Dedifferentiated amniotic fluid mesenchymal stem cell (primary cell): ENCODE measurements around the gene GPRIN3.

Experiments
- DNase-seq: peaks from one replicate; pipeline ENCODE4 v3.0.0-alpha.2; 2016; ENCODE audit errors: extremely low spot score

GPRIN3 gene

DNA sequence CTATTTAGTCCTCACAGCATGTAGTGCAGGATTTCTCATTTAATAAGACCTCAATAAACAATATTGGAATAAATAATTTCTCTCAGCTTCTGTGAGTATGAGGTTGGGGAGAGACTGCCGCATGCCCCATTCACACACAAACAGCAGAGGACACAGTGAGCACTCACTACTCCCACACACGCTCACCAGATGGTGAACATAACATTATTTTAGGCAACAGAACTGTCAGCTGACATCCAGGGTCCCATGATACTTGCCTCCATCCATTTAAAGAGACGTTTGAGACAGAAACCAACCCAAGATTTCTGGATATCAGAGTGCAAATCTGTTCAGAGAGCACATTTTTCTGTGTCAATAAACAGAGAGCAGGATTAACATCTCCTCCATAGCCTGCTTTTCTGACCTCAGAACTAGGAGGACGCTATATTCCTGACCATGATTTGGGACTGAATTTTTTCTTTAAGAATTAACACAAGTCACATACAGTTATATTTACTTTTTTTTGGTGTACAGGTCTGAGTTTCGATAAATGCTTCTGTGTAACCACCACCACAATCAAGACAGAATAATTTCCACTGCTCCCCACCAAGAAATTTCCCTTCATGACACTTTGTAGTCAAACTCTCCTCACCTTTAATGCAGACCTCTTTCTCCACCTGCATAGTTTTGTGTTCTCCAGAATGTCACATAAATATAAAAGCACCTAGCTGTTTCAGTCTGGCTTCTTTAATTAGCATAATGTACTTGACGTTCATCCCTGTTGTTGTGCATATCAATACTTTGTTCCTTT lies 16.7 kb downstream of the GPRIN3 start:
- DNase-seq: no peak

DNA sequence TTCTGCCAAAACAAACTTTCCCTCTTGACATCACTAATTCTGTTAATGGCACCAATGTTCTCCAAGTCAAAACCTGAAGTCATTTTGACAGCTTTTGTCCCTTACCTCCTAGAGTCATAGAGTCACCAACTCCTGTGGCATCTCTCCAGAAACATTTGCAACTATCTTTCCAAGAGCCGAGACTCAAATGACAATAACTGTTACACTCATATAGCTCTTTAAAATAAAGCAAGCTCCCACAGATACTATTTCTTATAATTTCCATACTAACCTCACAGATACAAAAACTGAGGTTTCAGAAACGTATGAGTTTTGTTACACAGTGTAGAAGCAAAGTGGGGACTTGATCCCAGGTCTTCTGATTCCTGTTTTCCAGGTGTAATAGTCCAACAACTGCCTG lies 18.3 kb downstream of the GPRIN3 start:
- DNase-seq: no peak

DNA sequence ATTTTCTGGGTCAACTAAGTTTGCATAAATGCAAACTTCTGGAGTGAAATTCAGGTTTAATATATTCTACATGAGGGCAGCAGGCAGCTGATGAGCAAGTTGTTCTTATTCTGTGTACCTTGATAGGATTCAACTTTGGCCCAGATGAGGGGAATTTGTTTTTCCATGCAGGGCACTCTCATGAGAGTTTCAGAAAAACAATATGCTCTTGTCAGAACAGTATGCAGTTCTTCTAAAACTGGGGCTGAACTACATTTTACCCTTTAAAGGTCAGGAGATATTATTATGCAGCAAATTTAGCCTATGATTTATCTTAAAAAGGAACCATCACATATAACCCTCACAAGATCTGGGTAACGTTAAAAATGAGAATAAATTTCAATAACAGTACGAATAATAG lies 19.2 kb downstream of the GPRIN3 start:
- DNase-seq: no peak

DNA sequence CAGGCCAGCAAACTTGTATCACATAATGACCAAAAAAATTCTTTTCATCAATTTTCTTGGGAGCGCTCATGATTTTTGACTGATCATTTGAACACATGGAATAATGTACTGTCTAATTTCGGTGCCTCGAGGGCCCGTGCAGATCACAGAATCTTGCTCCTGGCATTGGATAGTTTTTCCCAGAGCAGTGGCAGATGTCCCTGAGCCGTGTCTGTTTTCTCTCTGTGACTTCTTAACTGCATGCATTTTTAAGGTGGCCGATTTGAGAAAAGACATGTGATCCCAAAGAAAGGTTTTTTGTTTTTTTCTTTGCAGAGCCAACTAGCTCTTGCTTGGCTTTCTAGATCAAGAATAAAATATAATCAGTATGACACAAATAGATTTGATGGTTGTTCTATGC lies 19.7 kb downstream of the GPRIN3 start:
- no peak for DNase-seq

- no peak for DNase-seq
Observed at GRCh38 chr4:89285745-89286144, 21.9 kb downstream of the GPRIN3 start.

DNA sequence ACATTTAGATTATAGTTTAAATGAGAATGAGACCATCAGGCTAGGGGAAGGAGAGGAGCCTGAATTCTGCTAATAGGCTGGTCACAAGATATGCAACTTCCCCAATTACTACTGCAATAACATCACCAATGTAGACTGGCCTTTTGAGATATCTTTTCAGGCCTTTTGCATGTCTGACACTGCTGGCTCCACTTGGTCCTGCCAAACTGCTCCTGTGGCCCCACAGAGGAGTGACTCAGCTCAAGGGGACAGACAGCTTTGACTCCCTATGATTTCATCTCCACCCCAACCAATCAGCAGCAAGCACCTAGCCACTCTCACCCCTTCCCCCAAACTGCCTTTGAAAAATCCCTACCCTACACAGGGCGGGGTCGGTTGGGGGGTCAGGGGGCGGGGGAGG lies 22.8 kb downstream of the GPRIN3 start:
- DNase-seq: no peak

DNA sequence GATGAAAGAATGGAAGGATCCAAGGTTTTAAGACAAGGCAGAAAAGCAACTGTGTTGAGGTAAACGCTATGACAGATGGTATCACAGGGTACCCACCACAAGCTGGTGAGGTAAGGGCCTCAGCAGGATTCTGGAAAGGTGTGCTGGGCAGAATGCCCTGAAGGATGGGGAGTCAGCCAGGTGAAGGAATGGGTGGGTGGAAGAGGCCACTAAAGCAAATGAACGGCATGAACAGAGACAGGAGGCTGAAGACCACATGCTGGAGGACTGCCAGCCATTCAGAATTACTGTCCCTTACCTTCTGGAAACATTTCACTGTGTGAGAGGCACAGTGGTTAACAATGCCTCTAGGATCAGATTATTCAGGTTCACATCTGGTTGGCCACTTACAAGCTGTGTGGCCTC lies 23.6 kb downstream of the GPRIN3 start:
- DNase-seq: no peak

DNA sequence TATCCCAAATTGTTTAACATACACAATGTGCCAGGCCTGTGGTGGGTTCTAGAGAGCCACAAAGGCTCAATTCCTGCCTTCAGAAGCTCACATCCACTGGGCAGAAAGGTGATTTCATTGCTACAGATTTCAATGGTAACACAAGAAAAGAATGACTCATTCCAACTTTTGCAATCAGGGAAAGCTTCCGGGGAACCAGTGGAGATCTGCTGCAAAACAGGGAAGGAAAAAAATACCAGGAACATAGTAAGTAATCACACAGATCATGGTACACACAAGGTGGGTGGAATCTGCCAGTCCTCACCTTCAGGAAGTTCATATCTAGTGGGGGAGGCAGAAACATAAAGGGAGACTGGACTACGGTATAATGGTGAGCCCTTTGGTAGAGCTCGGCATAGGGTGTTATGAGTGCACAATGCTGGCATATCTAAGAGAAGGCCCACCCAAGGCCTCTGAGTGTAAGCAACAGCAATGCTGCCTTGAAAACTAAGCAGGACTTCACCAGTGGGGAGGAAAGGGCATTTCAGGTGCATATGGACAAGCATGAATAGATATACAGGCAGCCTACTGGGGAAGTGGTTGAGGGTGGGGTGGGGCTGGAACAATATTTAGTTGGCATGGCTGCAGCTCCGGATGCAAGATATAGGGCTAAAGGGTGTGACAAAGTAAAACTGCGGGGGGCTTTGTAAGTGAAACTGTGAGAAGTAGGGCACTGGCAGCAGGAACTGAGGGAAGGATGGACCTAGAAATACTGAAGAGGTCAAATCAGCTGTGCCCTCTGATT lies 24.2 kb downstream of the GPRIN3 start:
- no peak for DNase-seq

- no peak for DNase-seq
Observed at GRCh38 chr4:89279385-89279784, 28.2 kb downstream of the GPRIN3 start.

- DNase-seq: no peak
Observed at GRCh38 chr4:89277412-89277811, 30.2 kb downstream of the GPRIN3 start.

DNA sequence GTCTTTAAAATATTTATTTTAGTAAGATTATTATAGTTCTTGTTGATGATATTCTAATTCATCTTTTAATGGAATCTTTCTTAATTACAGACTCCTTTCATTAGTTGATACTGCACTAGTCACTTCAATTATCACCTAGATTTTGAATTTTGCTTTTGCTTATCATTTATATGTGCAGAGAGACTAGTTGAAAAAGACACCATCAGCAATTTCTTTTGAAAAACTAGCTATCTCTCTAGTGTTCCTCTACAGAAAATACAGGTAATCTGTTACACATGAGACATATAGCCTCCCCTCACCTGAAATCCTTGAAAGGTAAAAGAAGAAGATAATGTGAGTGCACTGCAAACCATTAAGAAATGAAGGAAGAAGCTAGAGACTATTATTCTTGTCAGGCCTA lies 31.3 kb downstream of the GPRIN3 start:
- DNase-seq: no peak

DNA sequence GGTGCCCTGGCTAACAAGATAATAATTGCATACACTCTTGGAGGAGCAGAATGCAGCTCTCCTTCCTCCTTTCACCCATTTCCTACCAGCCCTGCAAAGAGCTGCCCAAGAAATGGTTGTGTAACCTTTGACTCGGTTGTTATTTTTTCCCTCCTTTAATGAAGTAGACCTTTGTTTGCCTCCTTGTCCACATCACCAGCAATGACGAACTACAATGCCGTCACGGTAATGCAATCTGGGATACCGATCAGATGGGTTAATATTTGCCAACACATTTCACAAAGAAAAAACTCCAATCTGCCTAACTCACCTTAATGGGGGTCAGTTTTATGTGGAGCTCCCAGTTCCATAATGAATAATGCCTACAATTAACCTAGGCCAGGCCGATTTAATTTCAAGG lies 32.0 kb downstream of the GPRIN3 start:
- no peak for DNase-seq

DNA sequence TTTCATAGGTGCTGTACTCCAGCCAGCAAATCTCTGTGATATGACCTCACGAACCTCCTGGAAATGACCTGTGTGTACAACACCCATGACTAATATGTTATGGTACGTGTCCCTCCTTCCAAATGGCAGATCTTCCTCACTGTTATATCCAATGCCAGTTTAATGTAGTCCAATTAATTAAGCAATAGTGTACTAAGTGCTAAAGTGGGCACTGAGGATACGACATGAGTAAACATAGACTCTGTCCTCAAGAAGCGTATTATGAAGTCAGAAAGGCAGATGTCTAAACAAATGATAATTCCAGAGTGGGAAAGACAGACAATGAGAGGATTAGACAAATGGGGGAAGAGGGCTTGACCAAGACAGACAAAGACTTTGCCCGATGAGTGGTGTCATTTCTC lies 33.9 kb downstream of the GPRIN3 start:
- no peak for DNase-seq

DNA sequence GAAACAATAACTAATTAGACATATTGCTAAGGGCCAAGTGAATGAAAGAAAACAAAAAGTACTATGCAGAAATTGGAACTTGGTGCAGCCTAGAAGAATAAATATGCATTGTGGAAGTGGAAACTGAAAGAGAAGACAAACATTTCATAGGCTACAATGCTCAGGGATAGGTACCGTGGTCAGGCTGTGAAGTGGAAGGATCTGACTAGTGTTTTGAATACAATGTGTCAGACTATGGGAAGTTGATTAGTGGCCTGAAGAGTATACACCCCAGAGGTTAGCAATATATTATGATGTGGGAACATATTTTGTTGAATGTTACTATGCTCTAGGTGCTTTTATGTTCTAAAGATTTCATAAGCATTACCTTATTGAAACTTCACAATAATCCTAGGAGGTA lies 36.8 kb downstream of the GPRIN3 start:
- DNase-seq: no peak

DNA sequence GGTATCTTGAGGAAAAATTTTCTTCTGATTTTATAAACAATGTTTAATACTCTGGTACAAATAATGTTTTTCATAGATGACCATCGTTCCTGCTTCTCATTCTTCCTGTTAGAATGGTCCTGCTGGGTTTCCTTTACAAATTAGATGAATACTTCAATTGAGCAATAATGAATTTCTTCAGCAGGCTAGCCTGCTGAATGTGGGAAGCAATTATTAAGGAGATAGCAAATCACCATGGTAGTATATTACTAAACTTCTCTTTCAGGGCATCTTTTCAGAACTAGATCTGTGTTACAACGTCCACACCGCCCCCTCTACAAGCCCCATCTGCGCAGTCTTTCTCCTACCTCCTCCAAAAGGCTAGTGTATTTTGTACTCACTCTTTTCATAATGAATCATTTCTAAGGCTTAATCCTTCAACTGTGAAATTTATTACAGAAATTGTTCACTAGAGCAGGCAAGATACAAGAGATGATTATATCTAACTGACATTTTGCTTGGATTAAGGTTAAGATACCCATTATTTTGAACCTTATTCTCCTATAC lies 38.4 kb downstream of the GPRIN3 start:
- DNase-seq: no peak

DNA sequence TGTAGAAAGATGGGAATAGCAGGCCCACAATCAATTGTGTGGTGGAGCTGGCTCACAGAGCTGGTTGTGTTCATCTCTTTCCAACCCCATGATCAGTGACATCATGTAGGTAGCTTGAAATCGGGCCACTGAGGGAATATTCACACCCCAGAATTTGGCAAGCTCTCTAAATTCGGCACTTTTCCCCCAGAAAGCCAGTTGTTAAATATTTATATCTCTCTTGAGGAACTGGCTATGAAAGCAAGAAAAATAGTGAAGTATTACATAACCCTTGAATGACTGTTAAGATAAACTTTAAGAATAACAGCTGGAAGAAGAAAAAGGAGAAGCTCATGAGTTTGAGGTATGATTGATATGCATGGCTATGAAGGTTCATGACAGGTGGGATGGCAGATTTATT lies 38.9 kb downstream of the GPRIN3 start:
- no peak for DNase-seq

DNA sequence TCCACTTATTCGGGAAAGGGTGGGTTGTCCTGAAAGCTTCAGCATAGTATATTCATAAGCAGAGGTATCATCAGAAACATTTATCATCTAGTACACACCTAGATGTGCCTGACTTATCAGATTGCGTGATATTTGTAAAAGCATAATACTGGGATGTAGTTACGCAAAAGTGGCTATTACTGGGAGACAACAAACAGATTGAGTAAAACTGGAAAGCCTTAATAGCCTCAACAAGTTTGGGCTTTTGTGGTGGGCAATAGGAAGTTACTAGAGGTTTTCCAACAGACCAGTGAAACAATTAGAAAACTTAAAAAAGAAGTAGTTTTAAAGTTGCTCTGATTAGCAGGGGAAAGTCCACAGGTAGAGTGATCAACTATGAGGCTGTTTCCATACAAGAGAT lies 39.8 kb downstream of the GPRIN3 start:
- DNase-seq: no peak

GRCh38 chr4:89267392-89267791 lies 40.2 kb downstream of the GPRIN3 start:
- DNase-seq: no peak

- DNase-seq: no peak
Observed at GRCh38 chr4:89266128-89266527, 41.5 kb downstream of the GPRIN3 start.

DNA sequence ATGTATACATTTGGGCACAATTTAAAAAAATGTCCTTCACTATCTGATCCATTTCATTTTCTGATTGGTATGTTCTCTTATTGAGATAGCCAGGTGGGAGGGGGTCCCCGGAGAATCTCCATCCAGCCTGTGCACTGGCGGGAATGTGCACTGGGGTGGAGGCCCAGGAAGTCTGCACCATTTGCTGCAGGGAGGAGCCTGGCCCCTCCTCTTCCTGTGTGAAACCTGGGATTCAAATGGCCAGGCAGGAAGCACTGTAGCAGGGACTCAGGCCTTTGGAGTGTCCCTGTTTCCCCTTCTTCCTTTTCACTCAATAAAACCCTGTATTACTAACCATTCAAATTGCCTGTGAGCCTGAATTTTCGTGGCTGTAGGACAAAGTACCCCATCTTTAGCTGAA lies 44.3 kb downstream of the GPRIN3 start:
- no peak for DNase-seq

DNA sequence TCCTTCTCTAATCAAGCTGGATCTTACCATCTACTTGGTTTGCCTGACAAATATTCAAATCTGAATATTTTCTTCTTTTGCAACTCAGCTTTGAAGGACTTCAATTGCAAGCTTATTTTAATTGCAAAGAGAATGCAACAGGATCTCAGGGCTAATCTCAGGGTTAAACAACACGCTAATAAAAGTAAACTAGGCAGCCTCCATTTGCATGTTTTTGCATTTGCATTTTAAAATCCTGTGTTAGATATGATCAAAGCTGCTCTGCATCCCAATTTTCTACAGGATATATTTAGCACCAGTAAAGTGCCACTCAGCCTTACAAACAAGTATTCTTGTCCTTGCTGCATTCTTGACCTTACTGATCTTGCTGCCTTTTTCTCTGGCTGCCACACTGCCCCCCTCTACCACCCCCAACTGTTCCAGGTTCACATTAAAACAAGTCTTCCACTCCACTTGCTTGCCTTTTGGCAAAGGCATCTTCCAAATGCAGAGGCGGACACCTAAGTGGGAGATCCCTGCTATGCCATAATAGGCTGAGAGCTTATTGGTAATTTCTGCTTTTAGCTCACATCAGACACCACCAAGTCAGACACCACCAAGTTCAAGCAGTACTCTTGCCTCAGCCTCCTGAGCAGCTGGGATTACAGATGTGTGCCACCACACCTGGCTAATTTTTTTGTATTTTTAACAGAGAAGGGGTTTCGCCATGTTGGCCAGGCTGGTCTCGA lies 48.1 kb downstream of the GPRIN3 start:
- DNase-seq: no peak

DNA sequence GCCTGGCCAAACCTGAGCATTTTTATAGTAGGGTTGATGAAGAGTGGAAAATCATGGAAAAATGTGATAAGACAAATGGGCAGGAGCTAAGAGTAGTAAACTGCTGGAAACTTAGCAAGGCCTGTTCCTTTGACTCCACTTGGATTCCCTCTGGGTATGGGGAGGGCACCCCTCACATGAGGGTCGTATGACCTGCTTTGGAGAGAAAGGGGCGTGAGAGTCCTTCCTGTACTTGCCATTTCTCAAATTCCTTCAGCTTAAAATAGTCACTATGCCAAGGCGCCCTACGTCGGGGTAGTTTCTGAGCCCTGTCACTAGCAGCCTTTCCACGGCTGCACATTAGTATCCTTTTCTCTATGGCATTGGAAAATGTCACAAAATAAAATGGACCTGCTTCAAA lies 49.1 kb downstream of the GPRIN3 start:
- DNase-seq: no peak
